ENCODE results near the gene GABRB2. TPM values are rescaled to one million over a fixed set of nuclear protein-coding genes. Genes with fewer than 3 reads are reported as not detected.

GABRB2 gene
- total RNA-seq, 1 donor: not detected

DNA sequence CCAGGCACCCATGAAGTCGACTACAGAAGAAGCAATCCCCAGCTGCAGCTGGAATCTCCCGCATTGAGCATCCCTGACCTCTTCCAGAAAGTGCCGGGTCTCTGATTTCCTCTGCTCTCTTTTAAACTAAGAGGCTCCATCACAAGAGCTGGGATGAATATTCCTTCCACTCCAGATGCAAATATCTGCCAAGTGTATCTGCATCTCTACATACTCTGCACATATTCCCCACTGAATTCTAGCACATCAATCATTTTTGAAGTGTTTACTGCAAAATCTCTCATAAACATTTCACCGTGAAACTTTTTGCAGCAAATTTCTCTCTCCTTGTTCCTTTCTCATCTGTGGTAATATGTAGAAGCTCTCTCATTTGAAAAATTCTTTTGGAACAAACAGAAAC, 161.5 kb downstream of the GABRB2 start:
- H3K27me3 ChIP-seq (ENCODE audit: insufficient read depth, low read length): no peaks in the 10 kb centered on the region
- H3K4me3 ChIP-seq (ENCODE audit: low read length): no peak overlapping the region
- H3K9me3 ChIP-seq (ENCODE audit: low read depth, low read length): no peaks in the 10 kb centered on the region
- H3K4me1 ChIP-seq (ENCODE audit: insufficient read depth, low read length): no peaks in the 10 kb centered on the region

DNA sequence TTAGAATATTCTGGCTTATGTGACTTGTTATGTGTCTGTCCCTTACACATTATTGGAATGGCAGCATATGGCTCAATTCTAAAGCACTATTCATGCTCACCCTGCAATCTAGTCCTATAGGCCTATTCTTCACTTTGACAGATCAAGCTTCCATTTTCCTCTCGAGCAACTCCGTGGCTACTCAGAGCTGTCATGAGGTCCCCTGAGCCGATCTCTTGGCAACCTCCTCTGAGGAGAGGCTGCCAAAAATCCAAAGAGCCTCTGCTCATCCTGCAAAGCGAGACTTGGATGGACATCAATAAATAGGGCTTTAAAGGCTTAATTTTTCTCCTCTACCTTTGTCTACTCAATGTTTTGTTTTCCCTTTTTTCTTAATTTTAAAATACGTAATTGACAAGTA, 163.8 kb downstream of the GABRB2 start:
- H3K4me3 ChIP-seq (ENCODE audit: low read length): no peak overlapping the region
- no peaks in the 10 kb centered on the region for H3K9me3 ChIP-seq (ENCODE audit: low read depth, low read length)
- H3K27me3 ChIP-seq (ENCODE audit: insufficient read depth, low read length): no peaks in the 10 kb centered on the region
- H3K4me1 ChIP-seq (ENCODE audit: insufficient read depth, low read length): no peaks in the 10 kb centered on the region

DNA sequence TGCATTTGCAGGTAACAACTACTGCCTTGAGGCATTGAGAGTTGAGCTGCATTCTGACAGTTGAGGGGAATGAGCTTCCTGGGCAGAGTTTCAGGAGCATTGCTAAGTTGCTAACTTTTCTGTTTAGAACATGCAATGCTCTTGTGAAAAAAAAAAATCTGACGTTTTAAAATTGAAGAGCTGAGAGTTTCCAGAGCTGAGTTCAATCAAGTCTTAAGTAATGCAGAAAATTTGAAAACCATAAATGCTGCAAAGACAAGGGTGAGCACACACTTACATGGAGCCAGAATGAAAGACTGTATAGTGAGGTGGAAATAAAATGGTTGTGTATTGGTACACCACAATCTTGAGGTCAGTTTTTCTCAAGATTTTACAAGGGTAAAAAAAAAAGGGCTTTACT, 166.0 kb downstream of the GABRB2 start:
- Histone ChIP-seq H3K4me3 (ENCODE audit: low read length) (no peak overlapping the region), H3K9me3 (ENCODE audit: low read depth, low read length) (no peaks in the 10 kb centered on the region), H3K27me3 (ENCODE audit: insufficient read depth, low read length) (no peaks in the 10 kb centered on the region), H3K4me1 (ENCODE audit: insufficient read depth, low read length) (no peaks in the 10 kb centered on the region)

DNA sequence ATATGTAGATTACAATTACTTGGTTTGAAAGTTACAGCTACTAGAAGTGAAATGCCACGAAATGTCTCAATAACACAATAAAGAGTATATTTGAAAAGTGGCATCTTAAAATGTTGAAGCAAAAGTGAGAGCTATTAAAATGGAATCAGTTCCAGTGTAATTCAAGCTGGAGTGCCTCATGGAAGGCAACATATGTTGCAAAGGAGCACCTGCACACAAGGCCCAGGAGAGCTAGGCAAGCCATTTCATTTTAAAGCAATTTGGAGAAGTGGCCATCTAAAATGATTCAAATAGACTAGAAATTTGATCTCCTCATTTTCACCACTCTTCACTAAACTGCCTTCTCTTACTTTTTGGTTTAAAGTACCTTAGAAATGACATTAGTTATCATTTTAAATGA, 167.8 kb downstream of the GABRB2 start:
- H3K4me1 ChIP-seq (ENCODE audit: insufficient read depth, low read length): no peaks in the 10 kb centered on the region
- H3K4me3 ChIP-seq (ENCODE audit: low read length): no peak overlapping the region
- no peaks in the 10 kb centered on the region for H3K27me3 ChIP-seq (ENCODE audit: insufficient read depth, low read length)
- H3K9me3 ChIP-seq (ENCODE audit: low read depth, low read length): no peaks in the 10 kb centered on the region

DNA sequence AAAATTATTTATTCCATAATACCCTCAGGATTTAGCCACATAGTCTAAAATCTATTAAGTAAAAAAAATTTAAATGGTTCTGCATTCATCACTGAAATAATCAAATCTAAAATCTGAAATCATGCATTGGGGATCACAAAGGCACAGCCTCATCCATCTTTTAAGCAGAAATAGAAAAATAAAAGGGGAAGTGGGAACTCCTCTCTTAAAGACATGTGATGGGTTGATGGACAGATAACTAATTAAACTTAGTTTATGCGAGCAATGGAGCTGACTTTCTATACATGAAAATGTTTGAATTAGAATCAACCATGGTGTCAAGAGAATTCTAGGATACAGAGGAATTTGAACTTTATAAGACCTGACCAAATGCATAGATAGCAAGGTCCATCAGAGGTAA, 170.5 kb downstream of the GABRB2 start:
- H3K9me3 ChIP-seq (ENCODE audit: low read depth, low read length): no peaks in the 10 kb centered on the region
- no peak overlapping the region for H3K4me3 ChIP-seq (ENCODE audit: low read length)
- no peaks in the 10 kb centered on the region for H3K27me3 ChIP-seq (ENCODE audit: insufficient read depth, low read length)
- no peaks in the 10 kb centered on the region for H3K4me1 ChIP-seq (ENCODE audit: insufficient read depth, low read length)

DNA sequence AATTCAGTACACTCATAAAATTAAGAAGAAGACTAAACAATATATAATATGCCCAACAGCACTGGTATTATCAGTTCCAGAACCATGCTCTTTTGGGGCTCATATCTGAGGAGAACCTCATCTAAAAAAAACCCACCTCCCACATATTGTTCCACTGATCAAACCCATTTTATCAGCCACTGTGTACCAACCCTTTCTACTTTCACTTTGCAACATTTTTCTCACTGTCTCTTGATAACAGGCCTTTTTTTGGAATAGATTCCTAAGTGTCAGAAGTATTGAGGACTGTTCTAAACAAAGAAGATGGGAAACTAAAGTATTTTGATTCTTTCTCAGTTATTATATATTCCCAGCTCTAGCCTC, 173.2 kb downstream of the GABRB2 start:
- H3K4me1 ChIP-seq (ENCODE audit: insufficient read depth, low read length): no peaks in the 10 kb centered on the region
- no peaks in the 10 kb centered on the region for H3K27me3 ChIP-seq (ENCODE audit: insufficient read depth, low read length)
- H3K9me3 ChIP-seq (ENCODE audit: low read depth, low read length): no peaks in the 10 kb centered on the region
- no peak overlapping the region for H3K4me3 ChIP-seq (ENCODE audit: low read length)

DNA sequence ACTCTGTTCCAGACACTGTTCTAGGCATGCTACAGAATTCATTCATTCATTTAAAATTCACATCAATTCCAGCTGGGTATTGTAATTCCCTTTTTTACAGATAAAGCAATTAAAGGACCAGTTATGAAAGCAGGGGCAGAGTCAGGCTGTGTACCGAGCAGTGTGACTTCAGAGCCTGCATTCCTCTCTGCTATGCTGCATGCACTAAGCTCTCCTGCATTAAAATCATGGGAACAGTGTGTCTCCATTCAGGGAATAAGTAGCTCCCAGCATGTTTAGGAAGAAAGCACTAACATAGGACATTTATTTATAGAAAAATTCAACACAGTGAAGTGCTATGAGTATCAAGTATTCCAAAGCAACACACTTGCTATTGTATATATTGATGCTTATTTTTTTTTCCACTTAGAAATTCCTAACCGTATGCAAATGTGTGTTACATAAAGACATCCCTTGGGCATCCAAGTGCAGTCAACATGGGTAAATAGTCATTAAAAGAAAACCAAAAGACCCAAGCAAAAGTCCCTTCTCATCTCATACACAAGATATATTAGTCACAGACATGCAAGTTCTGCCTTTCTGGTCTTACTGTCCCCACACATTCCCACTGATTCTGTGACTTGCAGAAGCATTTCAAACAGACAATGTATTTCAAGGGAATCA, 173.7 kb downstream of the GABRB2 start:
- Histone ChIP-seq H3K4me3 (ENCODE audit: low read length) (no peak overlapping the region), H3K27me3 (ENCODE audit: insufficient read depth, low read length) (no peaks in the 10 kb centered on the region), H3K4me1 (ENCODE audit: insufficient read depth, low read length) (no peaks in the 10 kb centered on the region), H3K9me3 (ENCODE audit: low read depth, low read length) (no peaks in the 10 kb centered on the region)

DNA sequence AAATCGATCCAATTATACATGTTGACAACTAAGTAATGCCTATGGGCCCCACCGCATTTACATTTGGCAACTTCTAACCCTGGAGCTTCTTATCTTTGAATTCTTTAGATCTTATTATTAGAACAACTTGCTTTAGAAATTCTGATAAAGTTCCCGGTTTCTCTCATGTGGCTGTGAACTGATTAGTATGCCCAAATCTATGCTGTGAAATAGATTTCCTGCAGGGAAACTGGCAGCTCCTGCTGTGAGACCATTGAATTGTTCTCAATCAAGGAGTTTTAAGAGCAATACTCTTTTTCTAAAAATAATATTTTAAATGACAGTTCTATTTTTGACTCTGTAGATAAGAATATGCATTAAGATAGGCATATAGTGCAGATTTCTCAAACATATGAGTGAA, 177.5 kb downstream of the GABRB2 start:
- Histone ChIP-seq H3K4me3 (ENCODE audit: low read length) (no peak overlapping the region), H3K9me3 (ENCODE audit: low read depth, low read length) (no peaks in the 10 kb centered on the region), H3K27me3 (ENCODE audit: insufficient read depth, low read length) (no peaks in the 10 kb centered on the region), H3K4me1 (ENCODE audit: insufficient read depth, low read length) (no peaks in the 10 kb centered on the region)

DNA sequence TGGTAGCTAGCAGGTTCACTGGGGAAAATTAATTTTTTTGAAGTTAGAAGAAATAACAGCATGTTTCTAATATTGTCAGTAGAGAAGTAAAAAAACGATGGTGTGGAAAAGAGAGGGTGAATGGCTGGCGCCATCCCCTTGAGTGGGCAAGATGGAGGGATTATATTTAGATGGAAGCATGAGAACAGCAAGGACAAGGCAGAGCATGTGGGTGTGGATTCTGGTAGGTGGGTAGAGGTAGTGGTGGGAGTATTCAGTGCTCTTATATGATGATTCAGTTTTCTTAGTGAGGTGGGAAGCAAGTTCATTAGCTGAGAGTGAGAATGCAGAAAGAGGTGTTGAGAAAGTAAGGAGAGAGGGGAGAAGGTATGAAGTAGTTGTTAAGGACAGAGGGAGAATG, 188.1 kb downstream of the GABRB2 start:
- Histone ChIP-seq H3K4me1 (ENCODE audit: insufficient read depth, low read length) (no peaks in the 10 kb centered on the region), H3K9me3 (ENCODE audit: low read depth, low read length) (no peaks in the 10 kb centered on the region), H3K27me3 (ENCODE audit: insufficient read depth, low read length) (no peaks in the 10 kb centered on the region), H3K4me3 (ENCODE audit: low read length) (no peak overlapping the region)

DNA sequence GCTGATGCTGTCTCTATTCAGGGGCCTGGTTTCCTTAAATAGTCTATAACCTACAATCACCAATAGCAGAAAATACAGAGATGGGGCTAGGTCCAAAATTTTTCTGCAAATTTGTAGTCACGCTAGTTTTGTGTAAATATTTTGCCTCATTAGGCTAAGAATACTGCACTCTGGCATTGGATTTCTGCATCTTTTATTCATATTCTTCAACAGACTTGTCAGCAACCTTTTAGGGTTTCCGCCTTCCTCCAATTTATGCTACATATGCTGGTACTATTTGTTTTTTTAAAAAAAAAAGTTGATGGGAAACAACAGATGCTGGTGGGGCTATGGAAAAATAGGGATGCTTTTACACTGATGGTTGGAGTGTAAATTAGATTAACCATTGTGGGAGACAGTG, 202.3 kb downstream of the GABRB2 start:
- Histone ChIP-seq H3K4me1 (ENCODE audit: insufficient read depth, low read length) (no peaks in the 10 kb centered on the region), H3K4me3 (ENCODE audit: low read length) (no peak overlapping the region), H3K9me3 (ENCODE audit: low read depth, low read length) (no peaks in the 10 kb centered on the region), H3K27me3 (ENCODE audit: insufficient read depth, low read length) (no peaks in the 10 kb centered on the region)

DNA sequence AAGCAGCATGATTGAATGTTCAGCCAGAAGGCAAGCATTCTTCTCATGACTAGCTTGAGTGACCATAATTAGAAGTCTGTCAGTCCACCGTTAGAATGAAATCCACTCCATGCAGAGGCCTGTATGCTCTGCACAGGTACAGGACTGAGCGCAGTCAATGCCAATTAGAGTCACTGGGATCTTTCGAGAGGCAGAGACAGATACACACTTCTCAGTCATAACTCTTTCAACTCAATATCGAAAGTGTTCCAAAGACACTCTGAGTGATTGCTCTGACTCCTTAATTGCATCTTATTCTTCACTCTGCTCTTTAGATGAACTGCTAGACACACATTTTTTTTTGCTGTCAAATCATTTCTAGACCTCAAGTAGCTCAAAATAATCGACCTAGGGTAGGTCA, 203.6 kb downstream of the GABRB2 start:
- no peaks in the 10 kb centered on the region for H3K9me3 ChIP-seq (ENCODE audit: low read depth, low read length)
- H3K4me3 ChIP-seq (ENCODE audit: low read length): no peak overlapping the region
- H3K27me3 ChIP-seq (ENCODE audit: insufficient read depth, low read length): no peaks in the 10 kb centered on the region
- H3K4me1 ChIP-seq (ENCODE audit: insufficient read depth, low read length): no peaks in the 10 kb centered on the region

DNA sequence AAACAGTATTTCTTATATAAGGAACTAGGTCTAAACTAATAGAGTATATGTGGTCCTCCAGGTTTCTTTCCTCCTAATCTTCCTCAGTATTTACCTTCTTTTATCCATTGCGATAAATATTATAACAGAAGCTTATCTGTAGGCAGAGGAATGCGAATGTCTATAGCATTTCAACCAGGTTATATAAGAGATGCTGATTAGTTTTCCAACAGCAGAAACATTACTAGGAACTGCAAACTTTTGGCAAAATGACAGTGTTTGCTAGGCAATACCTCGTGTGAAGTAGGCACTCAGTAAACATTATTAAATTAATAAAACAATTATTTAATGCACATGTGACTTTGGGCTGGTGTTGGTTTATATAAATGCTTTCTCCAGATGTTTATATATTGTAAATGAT, 206.5 kb downstream of the GABRB2 start:
- H3K4me1 ChIP-seq (ENCODE audit: insufficient read depth, low read length): no peaks in the 10 kb centered on the region
- no peaks in the 10 kb centered on the region for H3K9me3 ChIP-seq (ENCODE audit: low read depth, low read length)
- H3K4me3 ChIP-seq (ENCODE audit: low read length): no peak overlapping the region
- no peaks in the 10 kb centered on the region for H3K27me3 ChIP-seq (ENCODE audit: insufficient read depth, low read length)

DNA sequence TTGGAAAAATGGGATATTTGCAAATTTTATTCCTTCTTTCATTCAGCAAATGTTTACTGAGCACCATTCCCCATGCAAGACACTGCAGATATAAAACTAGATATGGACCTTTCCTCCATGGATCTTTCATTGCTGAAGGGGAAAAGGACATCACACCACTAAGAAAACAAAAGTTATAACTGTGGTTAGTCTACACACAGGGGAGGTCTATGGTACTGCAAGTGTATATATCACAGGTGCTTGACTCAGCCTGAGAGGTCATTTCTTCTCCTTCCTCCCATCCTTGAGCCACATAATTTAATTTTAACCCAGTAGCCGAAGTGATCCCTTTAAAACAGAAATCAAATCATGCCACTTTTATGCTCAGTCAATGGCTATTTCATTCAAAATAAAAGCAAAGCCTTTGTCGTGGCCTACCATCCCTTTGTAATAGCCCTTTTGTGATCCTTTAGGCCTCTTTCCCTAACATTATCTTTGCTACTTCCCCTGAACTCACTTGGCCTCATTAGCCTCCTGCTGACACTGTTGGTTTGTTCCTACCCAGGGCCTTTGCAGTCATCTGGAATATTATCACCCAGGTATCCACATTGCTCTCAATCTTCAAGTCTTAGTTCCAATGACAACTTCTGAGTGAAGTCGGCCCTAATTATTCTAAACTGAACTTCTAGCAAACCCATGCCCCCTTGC, 213.2 kb downstream of the GABRB2 start:
- no peaks in the 10 kb centered on the region for H3K4me1 ChIP-seq (ENCODE audit: insufficient read depth, low read length)
- no peaks in the 10 kb centered on the region for H3K27me3 ChIP-seq (ENCODE audit: insufficient read depth, low read length)
- no peaks in the 10 kb centered on the region for H3K9me3 ChIP-seq (ENCODE audit: low read depth, low read length)
- no peak overlapping the region for H3K4me3 ChIP-seq (ENCODE audit: low read length)

DNA sequence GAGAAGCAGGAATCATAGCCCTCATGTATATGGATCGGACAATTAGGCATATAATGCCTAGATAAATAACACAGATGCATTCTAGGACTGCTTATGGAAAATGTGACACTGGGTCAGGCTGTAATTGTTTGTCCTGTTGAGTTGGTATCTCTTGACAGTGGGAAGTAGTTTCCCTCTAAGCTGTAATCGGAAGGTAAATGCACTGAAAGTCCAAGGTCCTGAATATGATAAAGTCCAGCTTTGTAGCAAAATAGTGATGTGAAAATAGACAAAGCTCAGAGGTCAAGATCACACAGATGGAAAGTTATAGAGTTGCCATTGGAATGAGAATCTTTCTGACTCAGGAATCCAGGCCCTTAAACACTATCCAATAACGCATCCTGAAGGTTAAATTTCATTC, 214.2 kb downstream of the GABRB2 start:
- Histone ChIP-seq H3K9me3 (ENCODE audit: low read depth, low read length) (no peaks in the 10 kb centered on the region), H3K27me3 (ENCODE audit: insufficient read depth, low read length) (no peaks in the 10 kb centered on the region), H3K4me1 (ENCODE audit: insufficient read depth, low read length) (no peaks in the 10 kb centered on the region), H3K4me3 (ENCODE audit: low read length) (no peak overlapping the region)

DNA sequence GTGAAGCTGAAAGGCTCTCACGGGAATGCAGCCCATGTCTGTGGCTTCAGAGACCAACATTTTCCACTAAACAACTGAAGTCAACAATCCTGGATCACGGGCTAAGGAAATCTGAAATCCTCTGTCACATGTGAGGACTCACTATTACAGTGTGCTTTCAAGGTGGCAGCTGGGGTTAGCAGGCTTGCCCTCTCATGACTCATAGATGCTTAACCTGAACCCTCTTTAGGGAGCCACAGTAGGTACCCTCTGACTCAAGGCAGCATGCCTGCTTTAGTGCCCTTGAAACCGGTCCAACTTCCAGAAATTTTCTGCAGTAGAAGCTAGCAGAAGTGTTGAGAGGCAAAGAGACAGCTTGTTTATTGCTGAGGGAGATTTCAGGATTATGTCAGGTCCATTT, 232.5 kb downstream of the GABRB2 start:
- H3K27me3 ChIP-seq (ENCODE audit: insufficient read depth, low read length): no peaks in the 10 kb centered on the region
- H3K9me3 ChIP-seq (ENCODE audit: low read depth, low read length): no peaks in the 10 kb centered on the region
- no peak overlapping the region for H3K4me3 ChIP-seq (ENCODE audit: low read length)
- H3K4me1 ChIP-seq (ENCODE audit: insufficient read depth, low read length): no peaks in the 10 kb centered on the region

DNA sequence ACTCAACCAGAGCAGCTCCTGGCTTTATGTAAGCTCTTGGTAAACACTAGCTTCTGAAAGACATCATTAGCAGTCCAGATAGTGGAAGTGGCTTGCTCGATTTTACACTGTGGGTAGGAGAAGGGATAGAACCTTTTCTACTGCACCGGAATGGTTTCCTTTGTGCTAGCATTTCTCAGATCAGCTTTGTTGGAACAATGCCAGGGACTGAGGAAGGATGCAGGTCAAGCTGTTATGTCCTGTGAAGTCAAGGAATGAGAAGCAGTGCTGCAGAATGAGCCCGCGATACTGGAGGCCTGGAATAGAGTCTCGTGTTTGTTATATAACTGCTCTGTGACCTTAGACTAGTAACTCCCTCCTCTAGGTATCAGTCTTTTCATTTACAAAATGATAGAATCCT, 233.6 kb downstream of the GABRB2 start:
- H3K9me3 ChIP-seq (ENCODE audit: low read depth, low read length): no peaks in the 10 kb centered on the region
- H3K4me1 ChIP-seq (ENCODE audit: insufficient read depth, low read length): no peaks in the 10 kb centered on the region
- no peak overlapping the region for H3K4me3 ChIP-seq (ENCODE audit: low read length)
- no peaks in the 10 kb centered on the region for H3K27me3 ChIP-seq (ENCODE audit: insufficient read depth, low read length)

All from mononuclear cell (primary cell).